GM23338 (cell line): ENCODE data around the gene VILL. TPM values are rescaled to one million over a fixed set of nuclear protein-coding genes. Genes with fewer than 3 reads are reported as not detected.

Source experiments
- ATAC-seq: fragments of 200-7000 bp; cut with Tn5 transposase; 3 replicates; pipeline ENCODE4 v1.9.1; 2020
- DNase-seq: peaks from one replicate; pipeline ENCODE4 v3.0.0-alpha.2; 2015; ENCODE audit warnings: low spot score
- H2AFZ ChIP-seq: fragments of 200-600 bp; sonication (generic); 2 replicates; pipeline ENCODE4 v1.8.0; 2016; ENCODE audit warnings: antibody characterized with exemption, mild to moderate bottlenecking, moderate library complexity
- H3F3A ChIP-seq: fragments of 200-600 bp; sonication (generic); replicated peaks from 2 replicates; pipeline ENCODE4 v1.8.0; 2017; ENCODE audit warnings: antibody characterized with exemption, mixed run types, low read depth
- H3K27ac ChIP-seq: fragments of 200-600 bp; sonication (generic); 2 replicates; pipeline ENCODE4 v1.6.1; 2016; ENCODE audit warnings: low read depth
- H3K27me3 ChIP-seq: fragments of 200-600 bp; sonication (generic); 2 replicates; pipeline ENCODE4 v1.8.0; 2016; ENCODE audit warnings: mild to moderate bottlenecking, mixed run types, moderate library complexity; ENCODE audit not compliant: insufficient read depth
- H3K36me3 ChIP-seq: fragments of 200-600 bp; sonication (generic); 2 replicates; pipeline ENCODE4 v1.8.0; 2016; ENCODE audit warnings: mild to moderate bottlenecking; ENCODE audit not compliant: insufficient read depth
- H3K4me1 ChIP-seq: fragments of 200-600 bp; sonication (generic); 2 replicates; pipeline ENCODE4 v1.8.0; 2016; ENCODE audit warnings: mild to moderate bottlenecking, moderate library complexity; ENCODE audit not compliant: insufficient read depth
- H3K4me2 ChIP-seq: fragments of 200-600 bp; sonication (generic); 2 replicates; pipeline ENCODE4 v1.7.1; 2017; ENCODE audit warnings: mixed run types
- H3K4me3 ChIP-seq: fragments of 200-600 bp; sonication (generic); 2 replicates; pipeline ENCODE4 v1.6.1; 2016; ENCODE audit warnings: mixed run types
- H3K79me2 ChIP-seq: fragments of 200-600 bp; sonication (generic); replicated peaks from 2 replicates; pipeline ENCODE4 v1.8.0; 2017; ENCODE audit warnings: mild to moderate bottlenecking; ENCODE audit not compliant: insufficient read depth
- H3K9me2 ChIP-seq: fragments of 200-600 bp; sonication (generic); 2 replicates; pipeline ENCODE4 v1.8.0; 2017; ENCODE audit not compliant: insufficient read depth
- H4K20me1 ChIP-seq: fragments of 200-600 bp; sonication (generic); replicated peaks from 2 replicates; pipeline ENCODE4 v1.8.0; 2017; ENCODE audit warnings: mild to moderate bottlenecking; ENCODE audit not compliant: insufficient read depth
- H3K27ac Mint-ChIP-seq: 2 replicates; pipeline ENCODE4 v1.8.0; 2020; ENCODE audit warnings: inconsistent platforms, mild to moderate bottlenecking, moderate library complexity, mixed read lengths
- H3K27me3 Mint-ChIP-seq: 3 replicates; pipeline ENCODE4 v1.8.0; 2022; ENCODE audit warnings: low read depth, mild to moderate bottlenecking, moderate library complexity, mixed read lengths, inconsistent platforms; ENCODE audit not compliant: insufficient read depth, poor library complexity
- H3K36me3 Mint-ChIP-seq: 3 replicates; pipeline ENCODE4 v1.8.0; 2021; ENCODE audit warnings: low read depth, mild to moderate bottlenecking, inconsistent platforms, moderate library complexity, mixed read lengths
- H3K4me1 Mint-ChIP-seq: 3 replicates; pipeline ENCODE4 v1.8.0; 2020; ENCODE audit warnings: mild to moderate bottlenecking, inconsistent platforms, mixed read lengths
- H3K4me3 Mint-ChIP-seq: 3 replicates; pipeline ENCODE4 v1.8.0; 2021; ENCODE audit warnings: moderate library complexity, mild to moderate bottlenecking, inconsistent platforms, mixed read lengths
- H3K9me3 Mint-ChIP-seq: 3 replicates; pipeline ENCODE4 v1.8.0; 2020; ENCODE audit warnings: moderate library complexity, mild to moderate bottlenecking, inconsistent platforms, mixed read lengths
- CREB1 ChIP-seq: fragments of 250-450 bp; sonication (Bioruptor Pico); IDR thresholded peaks from 2 replicates; pipeline ENCODE4 v1.5.0; 2020; ENCODE audit warnings: low read depth, mild to moderate bottlenecking, moderate library complexity
- CTCF ChIP-seq, 2 experiments: fragments of 200-600 bp in 1 of 2; sonication (generic) in 1 of 2; conservative IDR thresholded peaks; 2 replicates each; pipeline versions ENCODE4 v1.5.1 to v1.6.1; 2016 to 2017; ENCODE audit warnings: antibody characterized with exemption in 2 of 2, low read depth in 2 of 2, mild to moderate bottlenecking in 2 of 2, moderate library complexity in 1 of 2
- ETS1 ChIP-seq: IDR thresholded peaks from 2 replicates; pipeline ENCODE4 v1.6.1; 2016; ENCODE audit warnings: antibody characterized with exemption
- EZH2 ChIP-seq: fragments of 200-600 bp; sonication (generic); IDR thresholded peaks from one replicate; pipeline ENCODE4 v1.8.0; 2017; ENCODE audit warnings: antibody characterized with exemption, mild to moderate bottlenecking, low read depth; ENCODE audit not compliant: unreplicated experiment
- EZH2phosphoT487 ChIP-seq: fragments of 200-600 bp; sonication (generic); IDR thresholded peaks from one replicate; pipeline ENCODE4 v1.8.1; 2018; ENCODE audit warnings: antibody characterized with exemption; ENCODE audit not compliant: unreplicated experiment
- JUNB ChIP-seq: IDR thresholded peaks from one replicate; pipeline ENCODE4 v1.6.1; 2016; ENCODE audit warnings: antibody characterized with exemption; ENCODE audit not compliant: unreplicated experiment
- NANOG ChIP-seq: IDR thresholded peaks from 2 replicates; pipeline ENCODE4 v1.6.1; 2016; ENCODE audit warnings: antibody characterized with exemption, borderline replicate concordance
- POLR2AphosphoS5 ChIP-seq: IDR thresholded peaks from 2 replicates; pipeline ENCODE4 v1.6.1; 2016; ENCODE audit warnings: antibody characterized with exemption, low read depth
- REST ChIP-seq: IDR thresholded peaks from one replicate; pipeline ENCODE4 v1.6.1; 2018; ENCODE audit warnings: antibody characterized with exemption; ENCODE audit not compliant: unreplicated experiment
- STAT1 ChIP-seq: IDR thresholded peaks from one replicate; pipeline ENCODE4 v1.6.1; 2016; ENCODE audit warnings: antibody characterized with exemption; ENCODE audit not compliant: unreplicated experiment
- ZNF114 ChIP-seq: fragments of 250-450 bp; sonication (Bioruptor Pico); IDR thresholded peaks from 2 replicates; pipeline ENCODE4 v1.5.0; 2020; ENCODE audit warnings: mild to moderate bottlenecking, moderate library complexity
- ZNF331 ChIP-seq: fragments of 250-450 bp; sonication (Bioruptor Pico); IDR thresholded peaks from 2 replicates; pipeline ENCODE4 v1.5.0; 2020; ENCODE audit warnings: low read depth, mild to moderate bottlenecking, moderate library complexity
- polyA plus RNA-seq: library from polyadenylated mRNA; unstranded; fragments of >200 nt; fragmentation: Nextera tagmentation; extraction: Ambion mirVana; gene quantifications from 2 replicates; pipeline ENCODE4 v1.2.1, GENCODE V29; 2016
- total RNA-seq: library from RNA; depleted of rRNA; stranded (reverse); fragments of >200 nt; shearing (Covaris generic); gene quantifications from 2 replicates; pipeline ENCODE4 v1.2.3, GENCODE V29; 2014
- TF ChIP-seq, protein P1 (sequence below): fragments of 250-450 bp; sonication (Bioruptor Pico); IDR thresholded peaks from 2 replicates; pipeline ENCODE4 v1.5.0; 2020; ENCODE audit warnings: mild to moderate bottlenecking, moderate library complexity

VILL gene
- total and polyA plus RNA-seq, 2 experiments from 2014 or later: 2.7 to 9.8 TPM

- Mint-ChIP-seq H3K4me1 (peaks cover 29% of the 10 kb centered on the region), H3K4me3 (no peak overlapping the region), H3K36me3 (peaks cover 6% of the 10 kb centered on the region; the same call in 2 of the 3 replicates), H3K9me3 (no peaks in the 10 kb centered on the region), H3K27me3 (peaks cover 2% of the 10 kb centered on the region), H3K27ac (peak overlapping the region; percentile 6; the same call in 1 of the 2 replicates)
- no peak overlapping the region for H3K4me3 ChIP-seq
- no peaks in the 10 kb centered on the region for H3K79me2 ChIP-seq
- no peaks in the 10 kb centered on the region for H3K36me3 ChIP-seq
- 0 out of 2 replicates have a peak, but pooled peaks cover 10% of the 10 kb centered on the region for H3K4me1 ChIP-seq
- H3K4me2 ChIP-seq: no peak overlapping the region
- ATAC-seq (no peak), DNase-seq (no peak)
- H4K20me1 ChIP-seq: no peaks in the 10 kb centered on the region
- no peaks in the 10 kb centered on the region for H3F3A ChIP-seq
- H3K27me3 ChIP-seq: no peaks in the 10 kb centered on the region
- H3K27ac ChIP-seq: no peak overlapping the region
- TF ChIP-seq ZNF331 (CRISPR knock-in tag) (no peak), CREB1 (CRISPR knock-in tag) (no peak), STAT1 (no peak), CTCF (conservative IDR thresholded peaks at IDR 0.05; ENCODE audit: low read depth in 2 of 2) (no peak), POLR2AphosphoS5 (no peak), EZH2phosphoT487 (no peak), REST (no peak), JUNB (no peak), EZH2 (no peak), ZNF114 (CRISPR knock-in tag) (no peak), ETS1 (no peak), NANOG (no peak)
- TF ChIP-seq, protein P1, sequence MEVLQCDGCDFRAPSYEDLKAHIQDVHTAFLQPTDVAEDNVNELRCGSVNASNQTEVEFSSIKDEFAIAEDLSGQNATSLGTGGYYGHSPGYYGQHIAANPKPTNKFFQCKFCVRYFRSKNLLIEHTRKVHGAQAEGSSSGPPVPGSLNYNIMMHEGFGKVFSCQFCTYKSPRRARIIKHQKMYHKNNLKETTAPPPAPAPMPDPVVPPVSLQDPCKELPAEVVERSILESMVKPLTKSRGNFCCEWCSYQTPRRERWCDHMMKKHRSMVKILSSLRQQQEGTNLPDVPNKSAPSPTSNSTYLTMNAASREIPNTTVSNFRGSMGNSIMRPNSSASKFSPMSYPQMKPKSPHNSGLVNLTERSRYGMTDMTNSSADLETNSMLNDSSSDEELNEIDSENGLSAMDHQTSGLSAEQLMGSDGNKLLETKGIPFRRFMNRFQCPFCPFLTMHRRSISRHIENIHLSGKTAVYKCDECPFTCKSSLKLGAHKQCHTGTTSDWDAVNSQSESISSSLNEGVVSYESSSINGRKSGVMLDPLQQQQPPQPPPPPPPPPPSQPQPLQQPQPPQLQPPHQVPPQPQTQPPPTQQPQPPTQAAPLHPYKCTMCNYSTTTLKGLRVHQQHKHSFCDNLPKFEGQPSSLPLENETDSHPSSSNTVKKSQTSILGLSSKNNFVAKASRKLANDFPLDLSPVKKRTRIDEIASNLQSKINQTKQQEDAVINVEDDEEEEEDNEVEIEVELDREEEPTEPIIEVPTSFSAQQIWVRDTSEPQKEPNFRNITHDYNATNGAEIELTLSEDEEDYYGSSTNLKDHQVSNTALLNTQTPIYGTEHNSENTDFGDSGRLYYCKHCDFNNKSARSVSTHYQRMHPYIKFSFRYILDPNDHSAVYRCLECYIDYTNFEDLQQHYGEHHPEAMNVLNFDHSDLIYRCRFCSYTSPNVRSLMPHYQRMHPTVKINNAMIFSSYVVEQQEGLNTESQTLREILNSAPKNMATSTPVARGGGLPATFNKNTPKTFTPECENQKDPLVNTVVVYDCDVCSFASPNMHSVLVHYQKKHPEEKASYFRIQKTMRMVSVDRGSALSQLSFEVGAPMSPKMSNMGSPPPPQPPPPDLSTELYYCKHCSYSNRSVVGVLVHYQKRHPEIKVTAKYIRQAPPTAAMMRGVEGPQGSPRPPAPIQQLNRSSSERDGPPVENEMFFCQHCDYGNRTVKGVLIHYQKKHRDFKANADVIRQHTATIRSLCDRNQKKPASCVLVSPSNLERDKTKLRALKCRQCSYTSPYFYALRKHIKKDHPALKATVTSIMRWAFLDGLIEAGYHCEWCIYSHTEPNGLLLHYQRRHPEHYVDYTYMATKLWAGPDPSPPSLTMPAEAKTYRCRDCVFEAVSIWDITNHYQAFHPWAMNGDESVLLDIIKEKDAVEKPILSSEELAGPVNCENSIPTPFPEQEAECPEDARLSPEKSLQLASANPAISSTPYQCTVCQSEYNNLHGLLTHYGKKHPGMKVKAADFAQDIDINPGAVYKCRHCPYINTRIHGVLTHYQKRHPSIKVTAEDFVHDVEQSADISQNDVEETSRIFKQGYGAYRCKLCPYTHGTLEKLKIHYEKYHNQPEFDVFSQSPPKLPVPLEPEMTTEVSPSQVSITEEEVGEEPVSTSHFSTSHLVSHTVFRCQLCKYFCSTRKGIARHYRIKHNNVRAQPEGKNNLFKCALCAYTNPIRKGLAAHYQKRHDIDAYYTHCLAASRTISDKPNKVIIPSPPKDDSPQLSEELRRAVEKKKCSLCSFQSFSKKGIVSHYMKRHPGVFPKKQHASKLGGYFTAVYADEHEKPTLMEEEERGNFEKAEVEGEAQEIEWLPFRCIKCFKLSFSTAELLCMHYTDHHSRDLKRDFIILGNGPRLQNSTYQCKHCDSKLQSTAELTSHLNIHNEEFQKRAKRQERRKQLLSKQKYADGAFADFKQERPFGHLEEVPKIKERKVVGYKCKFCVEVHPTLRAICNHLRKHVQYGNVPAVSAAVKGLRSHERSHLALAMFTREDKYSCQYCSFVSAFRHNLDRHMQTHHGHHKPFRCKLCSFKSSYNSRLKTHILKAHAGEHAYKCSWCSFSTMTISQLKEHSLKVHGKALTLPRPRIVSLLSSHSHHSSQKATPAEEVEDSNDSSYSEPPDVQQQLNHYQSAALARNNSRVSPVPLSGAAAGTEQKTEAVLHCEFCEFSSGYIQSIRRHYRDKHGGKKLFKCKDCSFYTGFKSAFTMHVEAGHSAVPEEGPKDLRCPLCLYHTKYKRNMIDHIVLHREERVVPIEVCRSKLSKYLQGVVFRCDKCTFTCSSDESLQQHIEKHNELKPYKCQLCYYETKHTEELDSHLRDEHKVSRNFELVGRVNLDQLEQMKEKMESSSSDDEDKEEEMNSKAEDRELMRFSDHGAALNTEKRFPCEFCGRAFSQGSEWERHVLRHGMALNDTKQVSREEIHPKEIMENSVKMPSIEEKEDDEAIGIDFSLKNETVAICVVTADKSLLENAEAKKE (CRISPR knock-in tag): no peak
- no peaks in the 10 kb centered on the region for H3K9me2 ChIP-seq
- no peak overlapping the region for H2AFZ ChIP-seq
These were observed 20.9 kb upstream of the VILL start for GRCh38 chr3:37969596-37970100.
